GM18858 (cell line): ENCODE measurements around the gene MAST2.
"Not testable (repeated sequence)": the region's sequence is repeated elsewhere in the genome, so short reads cannot be mapped to it uniquely, and the experiment has no call there.

Source experiments
- ATAC-seq: cut with Tn5 transposase; IDR thresholded peaks from one replicate; pipeline ENCODE4 v1.9.1; 2021; ENCODE audit not compliant: unreplicated experiment

The MAST2 gene

GRCh38 chr1:45930258-45931150 lies 127.1 kb downstream of the MAST2 start:
- ATAC-seq, result no peak

- ATAC-seq, result not testable (repeated sequence)
Observed at GRCh38 chr1:45932205-45932604, 128.8 kb downstream of the MAST2 start.

- ATAC-seq, result no peak
Observed at GRCh38 chr1:45934947-45935346, 131.5 kb downstream of the MAST2 start.

GRCh38 chr1:45938029-45938428 lies 134.6 kb downstream of the MAST2 start:
- ATAC-seq, result no peak

- ATAC-seq, result no peak
Observed at GRCh38 chr1:45942411-45942810, 139.0 kb downstream of the MAST2 start.

- ATAC-seq, result no peak
Observed at GRCh38 chr1:45943185-45943584, 139.8 kb downstream of the MAST2 start.

GRCh38 chr1:45945426-45945825 lies 142.0 kb downstream of the MAST2 start:
- ATAC-seq, result no peak

- not testable (repeated sequence) for ATAC-seq
Observed at GRCh38 chr1:45949462-45949861, 146.1 kb downstream of the MAST2 start.

GRCh38 chr1:45952072-45952471 lies 148.7 kb downstream of the MAST2 start:
- ATAC-seq, result no peak

- no peak for ATAC-seq
Observed at GRCh38 chr1:45953934-45954847, 150.8 kb downstream of the MAST2 start.

- no peak for ATAC-seq
Observed at GRCh38 chr1:45957684-45958083, 154.3 kb downstream of the MAST2 start.

GRCh38 chr1:45958317-45958716 lies 154.9 kb downstream of the MAST2 start:
- ATAC-seq, result no peak

GRCh38 chr1:45960930-45961715 lies 157.7 kb downstream of the MAST2 start:
- ATAC-seq, result no peak

- not testable (repeated sequence) for ATAC-seq
Observed at GRCh38 chr1:45961936-45962335, 158.5 kb downstream of the MAST2 start.

- ATAC-seq, result no peak
Observed at GRCh38 chr1:45968941-45969666, 165.7 kb downstream of the MAST2 start.

GRCh38 chr1:45969866-45970265 lies 166.5 kb downstream of the MAST2 start:
- no peak for ATAC-seq

GRCh38 chr1:45971335-45971734 lies 167.9 kb downstream of the MAST2 start:
- no peak for ATAC-seq

GRCh38 chr1:45971922-45972531 lies 168.6 kb downstream of the MAST2 start:
- ATAC-seq, result no peak

GRCh38 chr1:45972621-45973020 lies 169.2 kb downstream of the MAST2 start:
- ATAC-seq, result no peak

GRCh38 chr1:45973121-45973520 lies 169.7 kb downstream of the MAST2 start:
- ATAC-seq, result no peak
